ENCODE measurements around the gene SEC63. TPM values are rescaled to one million over a fixed set of nuclear protein-coding genes. Genes with fewer than 3 reads are reported as not detected.
"Not testable (repeated sequence)": the region's sequence is repeated elsewhere in the genome, so short reads cannot be mapped to it uniquely, and the experiment has no call there.

The SEC63 gene
- total RNA-seq, 4 donors from 2014 or later = 34.8 to 80.9 (median 41.3) TPM

DNA sequence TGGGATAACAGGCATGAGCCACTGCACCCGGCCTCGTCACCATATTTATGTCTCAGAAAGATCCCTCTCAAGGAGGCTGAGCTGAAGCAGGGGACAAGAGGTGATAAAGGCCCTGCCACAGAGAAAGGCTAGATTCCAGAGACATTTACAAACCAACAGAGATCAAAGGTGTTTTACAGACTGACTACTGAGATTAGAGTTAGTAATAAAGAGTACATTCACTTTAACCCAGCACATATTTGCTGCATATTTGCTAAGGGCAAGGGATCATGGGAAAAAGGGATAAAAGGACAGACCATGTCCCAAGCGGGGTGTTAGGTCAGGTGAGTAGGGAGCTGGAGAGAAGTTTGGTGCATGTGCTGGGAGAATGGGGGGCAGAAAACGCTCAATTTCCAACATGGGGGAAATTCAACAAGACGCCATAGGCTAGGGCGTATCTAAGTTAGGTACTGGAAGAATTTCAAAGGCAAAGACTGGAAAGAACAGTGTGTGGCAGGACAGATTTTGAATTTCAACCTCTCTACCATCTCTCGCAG lies 43.8 kb upstream of the SEC63 start:
- DNase-seq = peak in 1 of 3 donors; percentile 53
- Histone ChIP-seq H3K27ac (peak overlapping the region in 3 of 4 donors; percentile 70 to 95 (median 89)), H3K4me3 (no peak overlapping the region), H3K27me3 (no peaks in the 10 kb centered on the region), H3K4me1 (peaks cover 0 to 5% (median 0%) of the 10 kb centered on the region in 4 donors), H3K36me3 (no peaks in the 10 kb centered on the region), H3K9me3 (no peaks in the 10 kb centered on the region)
- TF ChIP-seq POLR2A (IDR thresholded peaks at IDR 0.05) (no peak), CTCF (IDR thresholded peaks at IDR 0.05) (no peak)

- not testable (repeated sequence) for H3K9me3 ChIP-seq, H3K27ac ChIP-seq, DNase-seq, H3K4me3 ChIP-seq, H3K27me3 ChIP-seq, H3K36me3 ChIP-seq, H3K4me1 ChIP-seq
These were observed 42.3 kb upstream of the SEC63 start for GRCh38 chr6:108000259-108000658.

DNA sequence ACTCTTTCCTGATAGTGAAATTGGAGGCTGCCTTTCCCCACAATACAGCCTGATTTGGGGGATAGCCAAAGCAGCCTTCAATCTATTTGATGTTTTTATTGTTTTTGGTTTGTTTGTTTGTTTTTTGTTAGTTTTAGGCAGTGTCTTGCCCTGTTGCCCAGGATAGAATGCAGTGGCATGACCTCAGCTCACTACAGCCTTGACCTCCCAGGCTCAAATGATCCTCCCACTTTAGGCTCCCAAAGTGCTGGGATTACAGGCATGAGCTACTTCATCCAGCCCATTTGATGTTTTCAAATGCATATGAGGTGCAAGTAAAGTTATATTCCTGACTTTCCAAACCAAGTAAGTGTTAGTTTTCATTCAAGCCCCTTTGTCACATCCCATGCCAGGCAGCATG lies 41.3 kb upstream of the SEC63 start:
- no peaks in the 10 kb centered on the region for H3K36me3 ChIP-seq
- TF ChIP-seq CTCF (IDR thresholded peaks at IDR 0.05) (no peak), POLR2A (IDR thresholded peaks at IDR 0.05) (no peak)
- H3K4me3 ChIP-seq = no peak overlapping the region
- H3K9me3 ChIP-seq = no peaks in the 10 kb centered on the region
- H3K27ac ChIP-seq = no peak overlapping the region
- no peak for DNase-seq
- no peaks in the 10 kb centered on the region for H3K27me3 ChIP-seq
- peaks cover 0 to 5% (median 0%) of the 10 kb centered on the region in 4 donors for H3K4me1 ChIP-seq

DNA sequence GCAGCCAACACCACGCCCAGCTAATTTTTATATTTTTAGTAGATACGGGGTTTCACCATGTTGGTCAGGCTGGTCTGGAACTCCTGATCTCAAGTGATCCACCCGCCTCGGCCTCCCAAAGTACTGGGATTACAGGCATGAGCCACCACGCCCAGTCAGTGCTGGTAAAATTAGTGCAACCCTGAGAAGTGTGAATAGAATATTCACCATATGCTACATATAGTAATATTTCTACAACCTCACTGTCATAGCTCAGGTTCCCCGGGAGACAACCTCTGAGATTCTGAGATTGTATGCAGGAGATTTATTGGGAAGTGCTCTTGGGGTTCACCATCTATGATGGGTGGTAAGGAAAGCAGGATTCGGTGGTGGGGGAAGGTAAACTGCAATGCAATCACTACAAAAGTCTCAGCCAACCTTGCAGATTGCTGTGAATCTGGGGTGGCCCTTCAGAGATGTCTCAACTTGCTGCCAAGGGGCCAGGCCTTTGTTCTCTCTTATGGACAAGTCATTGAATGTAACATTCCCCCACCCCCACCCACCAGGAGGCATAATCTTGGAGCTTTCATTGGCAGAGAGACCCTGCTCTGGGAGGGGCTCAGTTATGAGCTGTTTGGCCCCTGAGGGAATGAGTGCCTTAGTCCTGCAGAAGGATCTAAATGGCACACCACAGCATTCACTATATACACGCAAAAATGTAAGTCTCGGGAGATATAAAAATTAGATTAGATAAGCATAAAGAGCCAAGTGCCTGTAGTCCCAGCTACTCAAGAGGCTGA lies 34.0 kb upstream of the SEC63 start:
- Histone ChIP-seq H3K4me1 (no peaks in the 10 kb centered on the region), H3K27ac (no peak overlapping the region), H3K4me3 (no peak overlapping the region), H3K36me3 (no peaks in the 10 kb centered on the region), H3K27me3 (no peaks in the 10 kb centered on the region), H3K9me3 (no peaks in the 10 kb centered on the region)
- DNase-seq = no peak
- TF ChIP-seq POLR2A (IDR thresholded peaks at IDR 0.05) = no peak
- no peak for TF ChIP-seq CTCF (IDR thresholded peaks at IDR 0.05)

GRCh38 chr6:107991061-107991460 lies 33.1 kb upstream of the SEC63 start:
- H3K27ac ChIP-seq = no peak overlapping the region
- no peaks in the 10 kb centered on the region for H3K9me3 ChIP-seq
- TF ChIP-seq CTCF (IDR thresholded peaks at IDR 0.05) (no peak), POLR2A (IDR thresholded peaks at IDR 0.05) (no peak)
- H3K4me3 ChIP-seq = no peak overlapping the region
- H3K36me3 ChIP-seq = no peaks in the 10 kb centered on the region
- no peaks in the 10 kb centered on the region for H3K27me3 ChIP-seq
- no peak for DNase-seq
- no peaks in the 10 kb centered on the region for H3K4me1 ChIP-seq

GRCh38 chr6:107990587-107990986 lies 32.6 kb upstream of the SEC63 start:
- not testable (repeated sequence) for H3K4me1 ChIP-seq, H3K36me3 ChIP-seq, H3K9me3 ChIP-seq, H3K27me3 ChIP-seq, DNase-seq, H3K4me3 ChIP-seq, H3K27ac ChIP-seq
